ENCODE measurements around the gene ERP29.
"Not testable (repeated sequence)": the region's sequence is repeated elsewhere in the genome, so short reads cannot be mapped to it uniquely, and the experiment has no call there.

The ERP29 gene

DNA sequence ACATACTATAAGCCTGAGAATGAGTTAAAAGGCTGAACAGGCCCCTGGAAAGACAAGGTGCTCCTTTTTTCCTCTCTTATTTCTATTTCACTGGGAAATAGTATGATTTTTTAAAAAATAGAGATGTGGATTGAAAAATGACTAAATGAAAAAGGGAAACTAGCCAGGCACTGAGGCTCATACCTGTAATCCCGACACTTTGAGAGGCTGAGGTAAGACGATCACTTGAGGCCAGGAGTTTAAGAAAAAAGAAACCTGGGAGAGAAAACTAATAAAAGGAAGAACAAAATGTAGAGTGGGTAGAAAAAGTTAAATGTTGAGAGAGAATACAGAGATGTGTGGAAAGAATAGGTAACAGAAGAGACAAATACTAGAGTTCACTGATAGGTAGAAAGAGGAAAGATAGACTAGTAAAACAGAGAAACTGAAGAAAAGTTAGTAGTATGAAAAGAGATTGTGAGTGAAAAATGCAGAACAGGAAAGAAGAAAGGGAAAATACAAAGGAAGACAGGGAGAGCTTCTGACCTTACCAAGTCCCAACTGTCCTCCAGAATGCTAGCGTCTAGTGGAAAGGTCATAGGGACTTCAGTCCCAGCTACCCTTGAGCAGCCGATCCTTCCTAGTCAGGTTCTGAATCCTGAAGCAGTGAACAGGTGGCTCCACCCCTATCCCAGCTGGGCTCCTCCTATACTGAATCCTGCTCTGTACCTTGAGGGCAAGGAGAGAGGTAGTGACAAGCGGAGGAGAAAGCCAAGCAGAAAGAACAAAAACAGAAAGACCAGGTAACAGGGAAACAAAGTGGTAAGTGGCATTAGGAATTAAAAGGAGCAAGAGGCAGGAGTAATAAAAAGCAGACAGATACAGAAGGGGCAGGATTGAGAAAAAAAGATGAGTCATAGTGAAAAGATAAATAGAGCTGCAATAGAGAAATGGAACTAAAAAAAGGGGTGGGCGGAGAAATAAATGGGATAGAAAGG, 7.5 kb upstream of the ERP29 start:
- peak overlapping the region; percentile 51; the same call in 1 of the 2 replicates for H3K4me2 ChIP-seq
- TF ChIP-seq, protein P1, sequence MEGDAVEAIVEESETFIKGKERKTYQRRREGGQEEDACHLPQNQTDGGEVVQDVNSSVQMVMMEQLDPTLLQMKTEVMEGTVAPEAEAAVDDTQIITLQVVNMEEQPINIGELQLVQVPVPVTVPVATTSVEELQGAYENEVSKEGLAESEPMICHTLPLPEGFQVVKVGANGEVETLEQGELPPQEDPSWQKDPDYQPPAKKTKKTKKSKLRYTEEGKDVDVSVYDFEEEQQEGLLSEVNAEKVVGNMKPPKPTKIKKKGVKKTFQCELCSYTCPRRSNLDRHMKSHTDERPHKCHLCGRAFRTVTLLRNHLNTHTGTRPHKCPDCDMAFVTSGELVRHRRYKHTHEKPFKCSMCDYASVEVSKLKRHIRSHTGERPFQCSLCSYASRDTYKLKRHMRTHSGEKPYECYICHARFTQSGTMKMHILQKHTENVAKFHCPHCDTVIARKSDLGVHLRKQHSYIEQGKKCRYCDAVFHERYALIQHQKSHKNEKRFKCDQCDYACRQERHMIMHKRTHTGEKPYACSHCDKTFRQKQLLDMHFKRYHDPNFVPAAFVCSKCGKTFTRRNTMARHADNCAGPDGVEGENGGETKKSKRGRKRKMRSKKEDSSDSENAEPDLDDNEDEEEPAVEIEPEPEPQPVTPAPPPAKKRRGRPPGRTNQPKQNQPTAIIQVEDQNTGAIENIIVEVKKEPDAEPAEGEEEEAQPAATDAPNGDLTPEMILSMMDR (conservative IDR thresholded peaks at IDR 0.05; ENCODE audit: low read depth, low read length), result no peak
- no peak overlapping the region for H3K4me3 ChIP-seq (IDR thresholded peaks at IDR 0.05; ENCODE audit: insufficient read depth, low read depth, low read length)
- H3K36me3 ChIP-seq (ENCODE audit: insufficient read depth), result no peaks in the 10 kb centered on the region
- no peaks in the 10 kb centered on the region for H4K20me1 ChIP-seq (ENCODE audit: insufficient read depth)
- no peaks in the 10 kb centered on the region for H3K79me2 ChIP-seq (ENCODE audit: insufficient read depth, low read depth)
- H3K4me1 ChIP-seq (ENCODE audit: low read depth, poor library complexity, severe bottlenecking), result peaks cover 64% of the 10 kb centered on the region
- H3K27ac ChIP-seq, result peak overlapping the region; percentile 24; the same call in 1 of the 2 replicates
- H2AFZ ChIP-seq (ENCODE audit: low read depth), result no peak overlapping the region; the same call in 1 of the 2 replicates
- no peaks in the 10 kb centered on the region for H3K27me3 ChIP-seq (ENCODE audit: insufficient read depth, low read depth)
- peak overlapping the region; percentile 9; the same call in 1 of the 2 replicates for H3K9ac ChIP-seq

DNA sequence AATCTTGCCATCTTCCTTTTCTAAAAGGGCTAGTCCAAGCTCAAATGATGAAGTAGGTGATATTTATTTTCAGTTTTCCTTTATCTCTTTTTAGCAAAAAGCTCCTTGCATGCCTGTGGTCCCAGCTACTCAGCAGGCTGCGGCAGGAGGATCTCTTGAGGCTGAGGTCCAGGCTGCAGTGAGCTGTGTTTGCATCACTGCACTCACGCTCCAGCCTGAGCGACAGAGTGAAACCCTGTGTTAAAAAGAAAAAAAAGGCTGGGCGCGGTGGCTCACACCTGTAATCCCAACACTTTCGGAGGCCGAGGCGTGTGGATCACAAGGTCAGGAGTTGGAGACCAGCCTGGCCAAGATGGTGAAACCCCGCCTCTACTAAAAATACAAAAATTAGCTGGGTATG, 5.3 kb upstream of the ERP29 start:
- Histone ChIP-seq H2AFZ (ENCODE audit: low read depth) (no peak overlapping the region), H4K20me1 (ENCODE audit: insufficient read depth) (no peaks in the 10 kb centered on the region), H3K4me1 (ENCODE audit: low read depth, poor library complexity, severe bottlenecking) (peaks cover 72% of the 10 kb centered on the region), H3K79me2 (ENCODE audit: insufficient read depth, low read depth) (peaks cover 10% of the 10 kb centered on the region; the same call in 1 of the 2 replicates), H3K4me3 (IDR thresholded peaks at IDR 0.05; ENCODE audit: insufficient read depth, low read depth, low read length) (no peak overlapping the region), H3K27me3 (ENCODE audit: insufficient read depth, low read depth) (no peaks in the 10 kb centered on the region), H3K27ac (peak overlapping the region; percentile 26; the same call in 1 of the 2 replicates), H3K9ac (no peak overlapping the region), H3K36me3 (ENCODE audit: insufficient read depth) (no peaks in the 10 kb centered on the region), H3K4me2 (no peak overlapping the region)
- TF ChIP-seq, protein P1 (conservative IDR thresholded peaks at IDR 0.05; ENCODE audit: low read depth, low read length), result no peak

DNA sequence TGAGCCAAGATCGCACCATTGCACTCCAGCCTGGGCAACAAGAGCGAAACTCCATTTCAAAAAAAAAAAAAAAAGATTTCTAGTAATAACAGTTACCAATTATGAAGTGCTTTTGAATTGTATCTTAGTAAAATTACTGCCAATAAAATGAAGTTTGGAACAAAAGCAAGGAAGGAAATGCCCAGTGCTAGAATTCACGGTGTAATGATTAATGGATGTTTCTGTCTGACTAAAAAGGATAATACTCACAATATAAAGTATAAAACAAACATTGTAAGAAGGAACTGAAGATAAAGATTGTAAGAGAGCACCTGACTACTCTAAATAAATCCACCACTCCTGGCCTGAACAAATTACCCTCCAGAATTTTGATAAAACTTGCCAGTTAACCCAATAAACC, 4.3 kb upstream of the ERP29 start:
- H3K36me3 ChIP-seq (ENCODE audit: insufficient read depth), result no peaks in the 10 kb centered on the region
- H3K4me1 ChIP-seq (ENCODE audit: low read depth, poor library complexity, severe bottlenecking), result peaks cover 72% of the 10 kb centered on the region
- no peak overlapping the region for H3K9ac ChIP-seq
- no peak overlapping the region for H3K27ac ChIP-seq
- no peak overlapping the region for H3K4me3 ChIP-seq (IDR thresholded peaks at IDR 0.05; ENCODE audit: insufficient read depth, low read depth, low read length)
- no peaks in the 10 kb centered on the region for H3K27me3 ChIP-seq (ENCODE audit: insufficient read depth, low read depth)
- no peaks in the 10 kb centered on the region for H4K20me1 ChIP-seq (ENCODE audit: insufficient read depth)
- TF ChIP-seq, protein P1 (conservative IDR thresholded peaks at IDR 0.05; ENCODE audit: low read depth, low read length), result no peak
- H3K4me2 ChIP-seq, result peak overlapping the region; percentile 29; the same call in 1 of the 2 replicates
- peaks cover 14% of the 10 kb centered on the region; the same call in 1 of the 2 replicates for H3K79me2 ChIP-seq (ENCODE audit: insufficient read depth, low read depth)
- H2AFZ ChIP-seq (ENCODE audit: low read depth), result no peak overlapping the region

DNA sequence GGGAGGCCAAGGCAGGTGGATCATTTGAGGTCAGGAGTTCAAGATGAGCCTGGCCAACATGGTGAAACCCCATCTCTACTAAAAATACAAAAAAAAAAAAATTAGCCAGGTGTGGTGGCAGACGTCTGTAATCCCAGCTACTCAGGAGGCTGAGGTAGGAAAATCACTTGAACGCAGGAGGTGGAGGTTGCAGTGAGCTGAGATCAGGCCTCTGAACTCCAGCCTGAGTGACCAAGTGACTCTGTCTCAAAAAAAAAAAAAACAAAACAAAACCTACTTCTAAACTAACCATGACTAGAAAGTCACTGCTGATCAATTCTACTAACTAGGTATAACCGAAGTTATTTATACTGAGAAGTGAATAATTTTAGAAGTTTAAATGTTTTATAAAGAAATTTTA, 3.6 kb upstream of the ERP29 start:
- H3K4me3 ChIP-seq (IDR thresholded peaks at IDR 0.05; ENCODE audit: insufficient read depth, low read depth, low read length); H3K27me3 ChIP-seq (ENCODE audit: insufficient read depth, low read depth); H2AFZ ChIP-seq (ENCODE audit: low read depth); H4K20me1 ChIP-seq (ENCODE audit: insufficient read depth); H3K9ac ChIP-seq; H3K36me3 ChIP-seq (ENCODE audit: insufficient read depth): not testable (repeated sequence)
- Histone ChIP-seq H3K4me1 (ENCODE audit: low read depth, poor library complexity, severe bottlenecking) (peaks cover 78% of the 10 kb centered on the region), H3K4me2 (peak overlapping the region; percentile 29; the same call in 1 of the 2 replicates), H3K27ac (peak overlapping the region; percentile 26; the same call in 1 of the 2 replicates), H3K79me2 (ENCODE audit: insufficient read depth, low read depth) (peaks cover 15% of the 10 kb centered on the region; the same call in 1 of the 2 replicates)
